Gastrocnemius medialis (tissue), 4 donors: ENCODE data around the gene IDH3B. TPM values are rescaled to one million over a fixed set of nuclear protein-coding genes. Genes with fewer than 3 reads are reported as not detected.
A peak's percentile ranks its signal among the peaks of the same experiment; 100 is the strongest.

Experiments used
- ATAC-seq, 2 donors: fragments of 150-250 bp; one replicate each; pipeline ENCODE4 v1.9.1; 2016
- DNase-seq, 2 donors: peaks; one replicate each; pipeline ENCODE4 v3.0.0-alpha.2; 2019
- H3K27ac ChIP-seq, 4 donors: fragments of 200-600 bp; sonication (generic); 1 replicate in 1 of 4; 2 replicates in 3 of 4; pipeline ENCODE4 v1.5.1; 2016 to 2018; ENCODE audit warnings: mild to moderate bottlenecking in 2 of 4, moderate library complexity in 1 of 4
- H3K27me3 ChIP-seq, 3 donors: fragments of 200-600 bp; sonication (generic) in 2 of 3; 1 replicate in 1 of 3; 2 replicates in 2 of 3; pipeline versions ENCODE4 v1.5.1 to v1.6.0; 2016 to 2019; ENCODE audit warnings: mild to moderate bottlenecking in 1 of 3, moderate library complexity in 1 of 3
- H3K36me3 ChIP-seq, 2 donors: fragments of 200-600 bp; sonication (generic) in 1 of 2; one replicate each; pipeline ENCODE4 v1.5.1; 2017 to 2018
- H3K4me1 ChIP-seq, 2 donors: fragments of 200-600 bp; sonication (generic) in 1 of 2; one replicate each; pipeline ENCODE4 v1.5.1; 2016 to 2017; ENCODE audit warnings: mild to moderate bottlenecking in 2 of 2
- H3K4me3 ChIP-seq, 4 donors: fragments of 200-600 bp; sonication (generic) in 3 of 4; 1 replicate in 1 of 4; 2 replicates in 3 of 4; pipeline ENCODE4 v1.5.1; 2016 to 2019; ENCODE audit warnings: mild to moderate bottlenecking in 2 of 4
- H3K9me3 ChIP-seq, 3 donors: fragments of 200-600 bp; sonication (generic) in 2 of 3; 1 replicate in 1 of 3; 2 replicates in 2 of 3; pipeline ENCODE4 v1.5.1; 2016 to 2019
- POLR2A ChIP-seq, 2 donors: fragments of 450-650 bp; IDR thresholded peaks; one replicate each; pipeline ENCODE4 v1.6.1; 2017; ENCODE audit warnings: antibody characterized with exemption in 2 of 2, mild to moderate bottlenecking in 2 of 2, moderate library complexity in 2 of 2
- in situ Hi-C, 4 donors: fragments of 200-750 bp; cut with MboI; loops; one replicate each; pipeline versions ENCODE4 v1.15.0 to v1.8.0; 2017; ENCODE audit warnings: low sequenced_read_pairs in 4 of 4
- intact Hi-C: fragments of 100-400 bp; cut with DNase I; formaldehyde crosslinking; loops from one replicate; pipeline ENCODE4 v1.15.1; 2023; ENCODE audit warnings: low total_unique reads
- total RNA-seq, 4 donors: library from RNA; depleted of rRNA; stranded (reverse); fragments of >200 nt; gene quantifications; one replicate each; pipeline versions ENCODE4 v1.1.0 to v1.2.3, GENCODE V29; 2016
- TF ChIP-seq, protein P1 (sequence below), 5 experiments: fragments of 450-650 bp in 3 of 5; fragments of 200-600 bp in 2 of 5; sonication (generic) in 2 of 5; IDR thresholded peaks in 4 of 5; conservative IDR thresholded peaks in 1 of 5; 1 replicate in 4 of 5; 2 replicates in 1 of 5; pipeline ENCODE4 v1.5.1; 2016 to 2019; ENCODE audit warnings: antibody characterized with exemption in 5 of 5, mild to moderate bottlenecking in 3 of 5, moderate library complexity in 3 of 5

IDH3B gene
- total RNA-seq, 4 donors from 2014 or later, result 95.5 to 176 (median 136) TPM

DNA sequence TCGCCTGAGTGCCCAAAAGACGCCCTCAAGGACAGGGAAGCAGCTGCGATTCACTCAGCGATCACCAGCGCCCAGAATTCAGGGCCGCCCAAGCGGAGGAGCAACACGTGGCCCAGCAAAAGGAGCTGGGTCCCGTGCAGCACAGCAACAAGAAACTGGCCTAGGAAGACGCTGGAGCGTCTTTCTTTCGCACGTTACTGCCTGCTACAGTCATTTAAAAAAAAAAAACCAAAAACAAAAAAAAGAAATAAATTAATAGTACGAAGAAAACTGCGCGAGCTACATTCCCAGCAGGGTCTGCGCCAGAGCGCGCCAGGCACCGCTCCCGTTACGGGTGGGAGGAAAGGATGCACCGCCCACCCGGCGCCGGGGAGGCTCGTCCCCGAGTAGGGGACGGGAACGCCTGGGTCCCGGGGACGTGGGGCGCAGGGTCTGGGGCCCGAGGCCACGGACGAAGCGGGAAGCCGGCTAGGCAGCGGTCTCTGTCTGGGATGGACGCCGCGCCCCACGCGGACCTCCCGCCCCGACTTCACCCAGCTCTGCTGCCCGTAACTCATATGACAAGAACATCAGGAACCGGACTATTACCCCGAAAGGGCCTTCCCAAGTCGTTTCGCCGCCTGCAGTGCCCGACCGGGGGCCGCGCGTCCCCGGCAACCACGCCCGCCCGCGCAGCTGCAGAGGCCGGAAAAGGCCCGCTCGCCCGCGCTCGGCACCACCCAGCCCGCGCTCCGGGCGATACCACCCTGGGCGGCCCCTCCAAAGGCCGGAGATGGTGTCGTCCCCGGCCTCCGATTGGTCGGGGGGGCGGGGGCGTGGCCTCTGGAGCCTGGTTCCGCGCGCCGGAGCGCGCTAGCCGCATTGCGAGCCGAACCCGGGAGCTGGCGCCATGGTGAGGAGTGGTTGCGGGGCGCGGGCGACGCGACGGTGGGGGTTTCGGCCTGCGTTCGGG lies 12.0 kb downstream of the IDH3B start, which contains the start of gene NOP56:
Gene NOP56 (plus strand): TSS at position 861 of the 952 bp plus-strand sequence. CDS start 29 bp downstream, at position 890.
- in situ Hi-C loops, result loop anchor here in 2 of 4 donors (10.0 to 25.0 kb wide), 2 partner anchors 137 to 210 kb away; partner anchors contain the start of gene PTPRA (in 1 of the 2)
- Histone ChIP-seq H3K4me1 (peaks cover 17 to 21% of the 10 kb centered on the region in 2 donors), H3K27me3 (no peaks in the 10 kb centered on the region), H3K27ac (peak within 1 kb of the TSS; percentile 91 to 97 (median 94)), H3K9me3 (no peaks in the 10 kb centered on the region), H3K36me3 (peaks cover 0 to 36% of the 10 kb centered on the region in 2 donors), H3K4me3 (peak within 1 kb of the TSS; percentile 84 to 96 (median 90))
- DNase-seq (peak; percentile 81 to 85), ATAC-seq (peak; percentile 90 to 92)
- intact Hi-C loops, result loop anchor here (1.0 to 10.0 kb wide), 6 partner anchors 12 to 550 kb away; partner anchors contain the start of genes IDH3B, PCED1A, PTPRA and SNRPB
- TF ChIP-seq, protein P1, sequence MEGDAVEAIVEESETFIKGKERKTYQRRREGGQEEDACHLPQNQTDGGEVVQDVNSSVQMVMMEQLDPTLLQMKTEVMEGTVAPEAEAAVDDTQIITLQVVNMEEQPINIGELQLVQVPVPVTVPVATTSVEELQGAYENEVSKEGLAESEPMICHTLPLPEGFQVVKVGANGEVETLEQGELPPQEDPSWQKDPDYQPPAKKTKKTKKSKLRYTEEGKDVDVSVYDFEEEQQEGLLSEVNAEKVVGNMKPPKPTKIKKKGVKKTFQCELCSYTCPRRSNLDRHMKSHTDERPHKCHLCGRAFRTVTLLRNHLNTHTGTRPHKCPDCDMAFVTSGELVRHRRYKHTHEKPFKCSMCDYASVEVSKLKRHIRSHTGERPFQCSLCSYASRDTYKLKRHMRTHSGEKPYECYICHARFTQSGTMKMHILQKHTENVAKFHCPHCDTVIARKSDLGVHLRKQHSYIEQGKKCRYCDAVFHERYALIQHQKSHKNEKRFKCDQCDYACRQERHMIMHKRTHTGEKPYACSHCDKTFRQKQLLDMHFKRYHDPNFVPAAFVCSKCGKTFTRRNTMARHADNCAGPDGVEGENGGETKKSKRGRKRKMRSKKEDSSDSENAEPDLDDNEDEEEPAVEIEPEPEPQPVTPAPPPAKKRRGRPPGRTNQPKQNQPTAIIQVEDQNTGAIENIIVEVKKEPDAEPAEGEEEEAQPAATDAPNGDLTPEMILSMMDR (IDR thresholded peaks at IDR 0.05 in 4 of 5, conservative IDR thresholded peaks at IDR 0.05 in 1 of 5), result no peak
- peak; percentile 84 to 95 for TF ChIP-seq POLR2A (IDR thresholded peaks at IDR 0.05)

DNA sequence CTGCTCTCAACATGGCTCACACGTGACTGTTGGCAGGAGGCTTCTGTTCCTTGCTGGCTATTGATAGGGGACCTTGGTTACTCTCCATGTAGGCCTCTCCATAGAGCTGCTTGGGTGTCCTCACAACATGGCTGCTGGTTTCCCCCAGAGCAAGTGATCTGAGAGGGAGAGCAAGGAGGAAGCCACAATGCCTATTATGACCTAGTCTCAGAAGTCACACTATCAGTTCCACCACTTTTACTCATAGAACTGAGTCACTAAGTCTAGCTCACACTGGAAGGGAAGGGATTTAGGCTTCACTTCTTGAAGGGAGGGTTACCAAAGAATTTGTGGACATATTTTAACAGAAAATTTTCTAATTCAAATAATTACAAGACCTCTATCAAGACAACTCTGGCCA lies 20.3 kb downstream of the IDH3B start:
- no peak for ATAC-seq
- TF ChIP-seq, protein P1 (IDR thresholded peaks at IDR 0.05 in 4 of 5, conservative IDR thresholded peaks at IDR 0.05 in 1 of 5), result no peak
- no peak for TF ChIP-seq POLR2A (IDR thresholded peaks at IDR 0.05)
- H3K27ac ChIP-seq, result no peak overlapping the region
- H3K9me3 ChIP-seq, result no peaks in the 10 kb centered on the region
- H3K4me3 ChIP-seq, result no peak overlapping the region
- no peaks in the 10 kb centered on the region for H3K4me1 ChIP-seq
- DNase-seq, result no peak
- in situ Hi-C loops (no loop called here), intact Hi-C loops (loop anchor here (10.0 kb wide), 1 partner anchor 361 kb away; no protein-coding TSS in a partner anchor)
- peaks cover 0 to 17% of the 10 kb centered on the region in 2 donors for H3K36me3 ChIP-seq
- H3K27me3 ChIP-seq, result no peaks in the 10 kb centered on the region

DNA sequence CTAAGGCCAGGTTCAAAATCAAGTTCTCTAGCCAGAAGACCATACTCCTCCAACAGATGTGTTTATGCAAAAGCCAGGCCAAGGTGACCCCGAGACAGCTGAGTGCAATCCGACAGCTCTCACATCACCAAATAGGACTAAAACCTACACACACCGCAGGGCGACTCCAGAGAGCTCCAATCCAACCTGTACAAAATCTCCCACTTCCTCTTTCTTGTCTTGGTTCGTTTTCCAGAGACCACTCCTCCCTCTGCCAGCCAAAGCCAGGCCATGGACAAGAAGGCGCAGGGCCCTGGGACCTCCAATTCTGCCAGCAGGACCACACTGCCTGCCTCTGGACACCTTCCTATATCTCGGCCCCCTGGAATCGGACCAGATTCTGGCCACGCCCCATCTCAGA lies 23.1 kb downstream of the IDH3B start:
- Histone ChIP-seq H3K9me3 (no peaks in the 10 kb centered on the region), H3K27me3 (no peaks in the 10 kb centered on the region), H3K36me3 (peaks cover 0 to 17% of the 10 kb centered on the region in 2 donors), H3K4me1 (no peaks in the 10 kb centered on the region), H3K4me3 (no peak overlapping the region), H3K27ac (no peak overlapping the region)
- intact Hi-C loops, result loop anchor here (10.0 kb wide), 1 partner anchor 364 kb away; no protein-coding TSS in a partner anchor
- no peak for DNase-seq
- no peak for TF ChIP-seq POLR2A (IDR thresholded peaks at IDR 0.05)
- TF ChIP-seq, protein P1 (IDR thresholded peaks at IDR 0.05 in 4 of 5, conservative IDR thresholded peaks at IDR 0.05 in 1 of 5), result no peak
- no peak for ATAC-seq
- in situ Hi-C loops, result no loop called here

DNA sequence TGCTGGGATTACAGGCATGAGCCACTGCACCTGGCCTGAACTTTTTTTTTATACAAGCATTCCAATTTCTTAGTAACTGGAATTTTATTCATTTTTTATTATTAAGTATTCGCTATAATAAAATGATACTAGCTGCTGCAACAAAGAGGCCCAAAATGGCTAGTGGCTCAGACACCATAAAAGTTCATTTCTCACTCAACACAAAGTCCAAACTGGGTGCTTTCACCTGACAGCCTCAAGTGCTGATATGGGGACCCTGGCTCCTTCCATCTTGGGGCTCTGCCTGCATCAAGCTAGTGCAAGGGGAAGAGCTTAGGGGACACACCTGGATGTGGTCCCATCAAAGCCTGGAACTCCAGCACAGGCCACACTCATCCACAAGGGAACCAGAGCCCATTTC lies 23.8 kb downstream of the IDH3B start:
- H3K4me1 ChIP-seq, result no peaks in the 10 kb centered on the region
- no peak overlapping the region for H3K4me3 ChIP-seq
- H3K27me3 ChIP-seq, result no peaks in the 10 kb centered on the region
- in situ Hi-C loops (no loop called here), intact Hi-C loops (loop anchor here (10.0 kb wide), 1 partner anchor 365 kb away; no protein-coding TSS in a partner anchor)
- H3K27ac ChIP-seq, result no peak overlapping the region
- peaks cover 0 to 17% of the 10 kb centered on the region in 2 donors for H3K36me3 ChIP-seq
- no peak for ATAC-seq
- TF ChIP-seq, protein P1 (IDR thresholded peaks at IDR 0.05 in 4 of 5, conservative IDR thresholded peaks at IDR 0.05 in 1 of 5), result no peak
- TF ChIP-seq POLR2A (IDR thresholded peaks at IDR 0.05), result no peak
- DNase-seq, result no peak
- no peaks in the 10 kb centered on the region for H3K9me3 ChIP-seq
